Thoracic aorta (tissue), 2 donors: ENCODE data around the gene SGMS1. TPM values are rescaled to one million over a fixed set of nuclear protein-coding genes. Genes with fewer than 3 reads are reported as not detected.

Experiments used
- ATAC-seq: fragments of 150-250 bp; one replicate; pipeline ENCODE4 v1.8.0; 2017; ENCODE audit warnings: low read depth; ENCODE audit not compliant: insufficient number of reproducible peaks, low FRiP score
- DNase-seq: peaks from one replicate; pipeline ENCODE4 v3.0.0-alpha.2; 2020; ENCODE audit warnings: low spot score
- H3K27ac ChIP-seq, 2 donors: fragments of 200-600 bp; sonication (generic); 1 replicate in 1 of 2; 2 replicates in 1 of 2; pipeline ENCODE4 v1.5.1; 2016; ENCODE audit warnings: mild to moderate bottlenecking in 2 of 2, moderate library complexity in 2 of 2
- H3K27me3 ChIP-seq: fragments of 200-600 bp; sonication (generic); replicated peaks from 2 replicates; pipeline ENCODE4 v1.6.0; 2016; ENCODE audit warnings: mild to moderate bottlenecking; ENCODE audit not compliant: insufficient read depth
- H3K36me3 ChIP-seq: fragments of 200-600 bp; sonication (generic); one replicate; pipeline ENCODE4 v1.5.1; 2016
- H3K4me1 ChIP-seq, 2 donors: fragments of 200-600 bp; sonication (generic); 1 replicate in 1 of 2; 2 replicates in 1 of 2; pipeline versions ENCODE4 v1.5.1 to v1.6.0; 2016; ENCODE audit warnings: low read depth in 2 of 2, mild to moderate bottlenecking in 1 of 2; ENCODE audit not compliant: control insufficient read depth in 1 of 2
- H3K4me3 ChIP-seq: fragments of 200-600 bp; sonication (generic); 2 replicates; pipeline ENCODE4 v1.5.1; 2016; ENCODE audit warnings: mild to moderate bottlenecking
- H3K9me3 ChIP-seq: fragments of 200-600 bp; sonication (generic); 2 replicates; pipeline ENCODE4 v1.5.1; 2016
- CTCF ChIP-seq: fragments of 200-600 bp; sonication (generic); IDR thresholded peaks from one replicate; pipeline ENCODE4 v1.5.1; 2019; ENCODE audit warnings: antibody characterized with exemption
- total RNA-seq, 2 donors: library from RNA; depleted of rRNA; stranded (reverse); fragments of >200 nt; gene quantifications; one replicate each; pipeline versions ENCODE4 v1.1.0 to v1.2.3, GENCODE V29; 2016

The SGMS1 gene
- total RNA-seq, 2 donors from 2014 or later = 60.5 to 92.3 TPM

- Histone ChIP-seq H3K4me3 (no peak overlapping the region), H3K4me1 (no peaks in the 10 kb centered on the region), H3K27me3 (no peaks in the 10 kb centered on the region), H3K27ac (no peak overlapping the region), H3K9me3 (no peaks in the 10 kb centered on the region), H3K36me3 (no peaks in the 10 kb centered on the region)
- ATAC-seq (no peak), DNase-seq (no peak)
- TF ChIP-seq CTCF = no peak
Measured at GRCh38 chr10:50286996-50287803, 336.6 kb downstream of the SGMS1 start.

GRCh38 chr10:50286517-50286916 lies 337.2 kb downstream of the SGMS1 start:
- Histone ChIP-seq H3K27me3 (no peaks in the 10 kb centered on the region), H3K4me3 (no peak overlapping the region), H3K4me1 (no peaks in the 10 kb centered on the region), H3K9me3 (no peaks in the 10 kb centered on the region), H3K36me3 (no peaks in the 10 kb centered on the region), H3K27ac (no peak overlapping the region)
- DNase-seq (no peak), ATAC-seq (no peak)
- TF ChIP-seq CTCF = no peak

GRCh38 chr10:50281967-50282522 lies 341.7 kb downstream of the SGMS1 start:
- H3K27ac ChIP-seq = no peak overlapping the region
- H3K36me3 ChIP-seq = no peaks in the 10 kb centered on the region
- no peak for TF ChIP-seq CTCF
- H3K9me3 ChIP-seq = no peaks in the 10 kb centered on the region
- no peak overlapping the region for H3K4me3 ChIP-seq
- DNase-seq = no peak
- no peaks in the 10 kb centered on the region for H3K4me1 ChIP-seq
- no peak for ATAC-seq
- H3K27me3 ChIP-seq = no peaks in the 10 kb centered on the region

- TF ChIP-seq CTCF = no peak
- Histone ChIP-seq H3K27me3 (no peaks in the 10 kb centered on the region), H3K36me3 (no peaks in the 10 kb centered on the region), H3K4me1 (no peaks in the 10 kb centered on the region), H3K27ac (no peak overlapping the region), H3K9me3 (no peaks in the 10 kb centered on the region), H3K4me3 (no peak overlapping the region)
- ATAC-seq (no peak), DNase-seq (no peak)
Measured at GRCh38 chr10:50281210-50281966, 342.4 kb downstream of the SGMS1 start.
